HepG2 (cell line): ENCODE measurements around the gene TMEM44.

ENCODE experiments used
- ARHGAP35 ChIP-seq: sonication (generic); formaldehyde crosslinking; IDR thresholded peaks from 2 replicates; pipeline ENCODE4 v1.9.0; 2022; ENCODE audit warnings: mild to moderate bottlenecking, inconsistent platforms, moderate library complexity, missing genetic modification reagents, borderline replicate concordance
- CTCF ChIP-seq: sonication (generic); formaldehyde crosslinking; IDR thresholded peaks from 2 replicates; pipeline ENCODE4 v1.5.0; 2020; ENCODE audit warnings: mild to moderate bottlenecking, missing genetic modification reagents, moderate library complexity
- DBP ChIP-seq: sonication (generic); formaldehyde crosslinking; IDR thresholded peaks from 2 replicates; pipeline ENCODE4 v1.4.0; 2020; ENCODE audit warnings: missing genetic modification reagents; ENCODE audit errors: not compliant biosample characterization
- EZH2 ChIP-seq: conservative IDR thresholded peaks from 2 replicates; pipeline ENCODE4 v1.6.1; 2012; ENCODE audit warnings: mild to moderate bottlenecking, low read depth, low read length, moderate library complexity
- JUN ChIP-seq: sonication (generic); formaldehyde crosslinking; IDR thresholded peaks from 2 replicates; pipeline ENCODE4 v1.4.0; 2020; ENCODE audit warnings: mild to moderate bottlenecking, missing genetic modification reagents
- MAZ ChIP-seq, 2 experiments: sonication (generic) in 1 of 2; formaldehyde crosslinking in 1 of 2; IDR thresholded peaks; 2 replicates each; pipeline versions ENCODE4 v1.5.0 to v1.6.1; 2012 to 2020; ENCODE audit warnings: low read depth in 2 of 2, mild to moderate bottlenecking in 2 of 2, borderline replicate concordance in 1 of 2, improper control_type of control experiment in 1 of 2, low read length in 1 of 2, missing genetic modification reagents in 1 of 2, moderate library complexity in 1 of 2
- MIXL1 ChIP-seq: IDR thresholded peaks from 2 replicates; pipeline ENCODE4 v1.6.1; 2016
- NR3C1 ChIP-seq: sonication (generic); formaldehyde crosslinking; IDR thresholded peaks from 2 replicates; pipeline ENCODE4 v1.4.0; 2020; ENCODE audit warnings: missing genetic modification reagents
- POLR2A ChIP-seq, 2 experiments: IDR thresholded peaks; 2 replicates each; pipeline ENCODE4 v1.6.1; 2011; ENCODE audit warnings: low read depth in 2 of 2, low read length in 2 of 2, mild to moderate bottlenecking in 1 of 2, moderate library complexity in 1 of 2; ENCODE audit not compliant: insufficient read depth in 1 of 2
- SMC3 ChIP-seq: IDR thresholded peaks from 2 replicates; pipeline ENCODE4 v1.6.1; 2011; ENCODE audit warnings: low read length, improper control_type of control experiment
- TCF12 ChIP-seq, 2 experiments: fragments of 450-650 bp in 1 of 2; sonication (generic) in 1 of 2; formaldehyde crosslinking in 1 of 2; IDR thresholded peaks; 2 replicates each; pipeline versions ENCODE4 v1.6.1 to v1.8.0; 2017 to 2022; ENCODE audit warnings: antibody characterized with exemption in 1 of 2, mild to moderate bottlenecking in 1 of 2, missing genetic modification reagents in 1 of 2, moderate library complexity in 1 of 2
- TCF7L2 ChIP-seq: IDR thresholded peaks from 2 replicates; pipeline ENCODE4 v1.6.1; 2011; ENCODE audit warnings: mild to moderate bottlenecking, low read depth, low read length, moderate library complexity
- ZBTB33 ChIP-seq: sonication (generic); formaldehyde crosslinking; IDR thresholded peaks from 2 replicates; pipeline ENCODE4 v1.4.0; 2020; ENCODE audit warnings: missing genetic modification reagents
- ZNF572 ChIP-seq: sonication (generic); formaldehyde crosslinking; IDR thresholded peaks from 2 replicates; pipeline ENCODE4 v1.5.1; 2020; ENCODE audit warnings: mild to moderate bottlenecking, missing genetic modification reagents

GRCh38 chr3:194548346-194549321 is 84.6 kb downstream of the TMEM44 start:
- TF ChIP-seq ARHGAP35 (CRISPR knock-in tag) = no peak
- no peak for TF ChIP-seq TCF7L2
- TF ChIP-seq EZH2 = no peak
- TF ChIP-seq ZNF572 (CRISPR knock-in tag) = no peak
- no peak for TF ChIP-seq JUN
- no peak for TF ChIP-seq TCF12 (IDR thresholded peaks at IDR 0.05)
- no peak for TF ChIP-seq TCF12 (CRISPR knock-in tag; IDR thresholded peaks at IDR 0.05)
- TF ChIP-seq SMC3 = no peak
- no peak for TF ChIP-seq POLR2A (IDR thresholded peaks at IDR 0.05; ENCODE audit: insufficient read depth in 1 of 2, low read depth in 2 of 2, low read length in 2 of 2)
- no peak for TF ChIP-seq DBP (CRISPR knock-in tag)
- TF ChIP-seq CTCF (CRISPR knock-in tag) = no peak
- no peak for TF ChIP-seq MIXL1 (CRISPR knock-in tag)
- no peak for TF ChIP-seq ZBTB33 (CRISPR knock-in tag)
- TF ChIP-seq MAZ (IDR thresholded peaks at IDR 0.05; ENCODE audit: borderline replicate concordance, low read depth, low read length) = no peak
- no peak for TF ChIP-seq MAZ (CRISPR knock-in tag; IDR thresholded peaks at IDR 0.05; ENCODE audit: low read depth)
- no peak for TF ChIP-seq NR3C1 (CRISPR knock-in tag)
